ENCODE data around the gene C18orf54.
A peak's percentile ranks its signal among the peaks of the same experiment; 100 is the strongest.
"Not testable (repeated sequence)": the region's sequence is repeated elsewhere in the genome, so short reads cannot be mapped to it uniquely, and the experiment has no call there.

C18orf54 gene

DNA sequence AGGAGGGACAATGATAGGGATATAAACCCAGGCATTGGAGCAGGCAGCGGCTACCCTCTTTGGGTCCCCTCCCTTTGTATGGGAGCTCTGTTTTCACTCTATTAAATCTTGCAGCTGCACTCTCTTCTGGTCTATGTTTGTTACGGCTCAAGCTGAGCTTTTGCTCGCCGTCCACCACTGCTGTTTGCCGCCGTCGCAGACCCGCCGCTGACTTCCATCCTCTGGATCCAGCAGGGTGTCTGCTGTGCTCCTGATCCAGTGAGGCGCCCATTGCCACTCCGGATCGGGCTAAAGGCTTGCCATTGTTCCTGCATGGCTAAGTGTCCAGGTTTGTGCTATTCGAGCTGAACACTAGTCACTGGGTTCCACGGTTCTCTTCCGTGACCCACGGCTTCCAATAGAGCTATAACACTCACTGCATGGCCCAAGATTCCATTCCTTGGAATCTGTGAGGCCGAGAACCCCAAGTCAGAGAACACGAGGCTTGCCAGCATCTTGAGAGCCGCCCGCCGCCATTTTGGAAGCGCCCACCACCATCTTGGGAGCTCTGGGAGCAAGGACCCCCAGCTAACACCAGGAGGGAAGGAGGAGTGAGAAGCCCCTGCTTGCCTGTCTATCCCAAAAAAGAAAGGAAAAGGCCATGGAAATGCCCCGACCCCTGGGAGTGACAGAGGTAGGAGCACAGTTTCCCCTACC is 29.2 kb downstream of the C18orf54 start:
- DNase-seq (ENCODE audit: low read depth in 2 of 2), result not testable (repeated sequence)

- DNase-seq (ENCODE audit: low read depth in 2 of 2), result no peak
Measured at GRCh38 chr18:54387631-54388030, 29.9 kb downstream of the C18orf54 start.

- peak; percentile 73 to 79 for DNase-seq (ENCODE audit: low read depth in 2 of 2)
Measured at GRCh38 chr18:54388203-54389142, 30.8 kb downstream of the C18orf54 start.

GRCh38 chr18:54389143-54389505 is 31.4 kb downstream of the C18orf54 start:
- no peak for DNase-seq (ENCODE audit: low read depth in 2 of 2)

DNA sequence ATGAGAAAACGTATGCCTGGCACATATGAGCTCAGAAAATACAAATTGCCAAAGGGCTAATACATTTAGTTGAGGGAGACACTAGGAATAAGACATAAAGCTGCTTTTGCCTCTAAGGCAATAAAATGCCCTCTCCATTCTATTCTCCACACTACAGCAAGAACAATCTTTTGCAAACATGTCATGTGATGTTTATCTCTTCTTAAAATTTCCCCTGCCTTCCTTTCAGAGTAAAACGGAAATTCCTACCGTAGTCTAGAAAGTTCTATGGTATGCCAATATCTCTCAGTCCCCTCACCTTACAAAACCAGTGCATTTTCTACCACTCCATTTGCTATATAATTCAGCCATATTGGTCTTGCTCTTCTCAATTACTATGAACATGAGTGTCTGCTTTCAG is 33.1 kb downstream of the C18orf54 start:
- no peak for DNase-seq (ENCODE audit: low read depth in 2 of 2)

DNA sequence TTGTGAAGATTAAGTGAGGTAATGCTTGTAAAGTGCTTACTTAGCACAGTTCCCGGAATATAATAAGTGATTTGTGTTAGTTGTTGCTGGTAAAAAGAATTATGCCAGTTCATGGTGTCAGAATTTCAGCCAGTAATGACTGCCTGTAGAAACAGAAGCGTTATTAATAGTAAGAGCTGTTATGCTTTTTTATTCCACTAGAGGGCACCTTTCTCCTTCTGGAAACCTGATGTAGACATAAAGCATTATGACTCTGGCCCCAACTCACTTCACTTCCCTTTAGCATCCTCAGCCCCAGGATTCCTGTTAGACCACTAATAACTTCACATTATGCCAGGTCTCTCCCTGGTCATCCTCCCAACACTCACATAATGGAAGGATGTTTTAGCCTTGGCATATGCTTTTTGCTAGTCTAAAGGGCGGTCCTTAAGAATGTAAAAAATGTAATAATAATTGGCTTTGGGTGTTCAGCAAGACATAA is 34.9 kb downstream of the C18orf54 start:
- DNase-seq (ENCODE audit: low read depth in 2 of 2), result peak; percentile 35 to 38

DNA sequence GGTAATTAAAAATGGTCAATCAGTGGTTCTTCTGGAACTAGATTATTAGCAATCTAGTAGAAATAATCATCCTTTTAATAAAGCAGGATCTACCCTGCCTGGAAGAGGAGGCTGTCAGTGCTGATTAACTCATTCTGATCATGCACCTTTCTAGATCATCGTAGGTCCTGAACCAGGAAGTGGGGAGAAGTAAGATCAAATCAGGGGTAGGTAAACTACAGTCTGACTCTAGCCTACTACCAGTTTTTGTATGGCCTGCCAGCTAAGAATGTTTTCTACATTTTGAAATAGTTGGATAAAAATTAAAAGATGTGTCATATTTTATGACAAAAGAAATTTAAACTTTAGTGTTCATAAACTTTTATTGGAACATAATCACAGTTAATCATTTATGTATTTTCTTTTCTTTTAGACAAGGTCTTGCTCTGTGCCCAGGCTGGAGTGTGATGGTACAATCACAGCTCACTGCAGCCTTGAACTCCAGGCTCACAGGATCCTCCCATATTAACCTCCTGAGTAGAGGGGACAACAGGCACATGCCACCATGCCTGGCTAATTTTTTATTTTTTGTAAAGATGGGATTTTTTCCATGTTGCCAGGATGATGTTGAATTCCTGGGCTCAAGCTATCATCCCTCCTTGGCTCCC is 36.1 kb downstream of the C18orf54 start:
- no peak for DNase-seq (ENCODE audit: low read depth in 2 of 2)

DNA sequence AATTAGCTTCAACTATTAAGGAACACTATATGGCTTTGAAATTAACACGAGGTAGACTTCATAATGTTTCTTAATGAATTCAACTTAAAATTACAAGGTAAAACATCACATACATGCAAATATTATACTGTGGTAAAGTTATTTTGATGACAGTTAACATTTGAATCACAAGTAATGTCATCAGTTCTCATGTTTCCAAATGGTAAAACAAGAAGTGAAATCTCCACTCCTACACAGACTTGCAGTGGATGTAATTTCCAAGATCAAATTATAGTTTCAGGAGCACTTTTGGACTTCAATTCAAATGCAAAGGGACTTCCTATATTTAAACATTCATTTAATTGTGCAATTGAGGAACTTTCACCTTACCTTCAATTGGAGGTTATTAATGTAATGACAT is 39.1 kb downstream of the C18orf54 start:
- no peak for DNase-seq (ENCODE audit: low read depth in 2 of 2)

DNA sequence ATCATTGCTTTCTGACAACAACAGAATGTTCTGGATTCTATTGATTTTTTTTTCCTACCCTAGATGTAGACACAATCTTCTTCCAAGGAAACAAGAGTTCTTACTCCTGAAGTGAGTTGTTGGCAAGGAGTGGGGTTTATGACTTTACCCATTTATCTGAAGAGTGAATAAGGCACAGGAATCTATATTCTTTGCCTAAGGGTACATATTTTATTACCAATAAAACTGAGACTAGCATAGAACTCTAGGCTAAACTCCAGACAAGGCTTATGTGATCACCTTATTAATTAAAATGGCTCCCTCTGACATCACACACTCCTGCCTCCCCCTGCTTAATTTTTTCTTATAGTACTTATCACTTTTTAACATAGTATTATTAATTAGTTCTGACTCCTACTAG is 47.6 kb downstream of the C18orf54 start:
- no peak for DNase-seq (ENCODE audit: low read depth in 2 of 2)

DNA sequence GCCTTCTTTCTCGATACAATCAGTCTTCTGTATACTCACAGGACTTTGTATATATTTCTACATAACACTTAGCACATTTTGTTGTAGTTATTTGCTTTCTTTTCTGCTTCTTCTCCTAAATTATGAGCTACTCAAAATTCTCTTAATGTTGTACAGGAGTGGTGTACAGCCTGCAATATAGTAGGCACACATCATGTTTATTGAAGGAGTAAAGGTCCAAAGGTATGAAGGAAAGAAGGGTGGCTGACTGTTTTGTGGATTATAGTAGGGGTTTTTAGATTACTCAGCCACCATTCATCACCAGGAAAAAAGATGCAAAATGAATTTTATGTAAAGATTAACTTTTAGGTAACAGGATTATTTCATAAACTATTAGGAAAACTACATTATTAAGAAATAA is 54.1 kb downstream of the C18orf54 start:
- DNase-seq (ENCODE audit: low read depth in 2 of 2), result no peak

DNA sequence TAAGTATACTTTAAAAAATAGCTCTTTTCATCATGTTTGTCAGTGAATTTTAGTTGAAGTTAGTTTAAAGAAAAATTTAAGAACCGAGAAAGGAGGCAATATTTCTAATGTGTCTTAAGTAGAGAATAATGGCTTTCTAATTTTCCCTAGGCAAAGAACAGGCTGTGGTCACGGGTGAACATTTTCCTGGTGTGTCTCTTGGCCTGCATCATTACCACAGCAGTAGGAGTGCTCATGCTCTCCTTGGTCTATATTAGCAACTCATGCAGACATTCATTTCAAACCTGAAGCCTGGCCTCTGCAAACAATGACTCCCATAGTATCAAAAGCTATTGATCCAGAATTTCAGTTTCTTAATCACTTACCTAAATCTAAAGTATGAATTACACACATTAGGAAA is 57.4 kb downstream of the C18orf54 start:
- no peak for DNase-seq (ENCODE audit: low read depth in 2 of 2)

DNA sequence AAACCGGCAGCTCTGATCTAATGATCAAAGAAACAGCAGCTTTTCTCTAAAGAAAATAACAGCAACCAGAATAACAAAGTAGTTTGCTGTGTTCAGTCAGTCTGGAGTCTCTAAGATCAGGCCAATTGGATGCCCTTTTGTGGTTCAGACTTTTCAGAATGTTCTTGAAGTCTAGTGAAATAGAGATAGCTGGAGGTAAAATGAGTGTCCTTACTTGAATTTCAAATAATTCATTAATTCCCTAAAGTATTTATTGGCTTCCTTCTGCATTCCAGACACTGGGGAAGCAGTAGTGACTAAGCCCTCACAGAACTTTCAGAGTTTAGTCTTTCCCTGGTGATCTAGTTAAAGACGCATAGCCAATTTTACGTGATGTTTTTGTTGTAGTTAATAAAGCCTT is 58.7 kb downstream of the C18orf54 start:
- DNase-seq (ENCODE audit: low read depth in 2 of 2), result peak; percentile 52 to 53

DNA sequence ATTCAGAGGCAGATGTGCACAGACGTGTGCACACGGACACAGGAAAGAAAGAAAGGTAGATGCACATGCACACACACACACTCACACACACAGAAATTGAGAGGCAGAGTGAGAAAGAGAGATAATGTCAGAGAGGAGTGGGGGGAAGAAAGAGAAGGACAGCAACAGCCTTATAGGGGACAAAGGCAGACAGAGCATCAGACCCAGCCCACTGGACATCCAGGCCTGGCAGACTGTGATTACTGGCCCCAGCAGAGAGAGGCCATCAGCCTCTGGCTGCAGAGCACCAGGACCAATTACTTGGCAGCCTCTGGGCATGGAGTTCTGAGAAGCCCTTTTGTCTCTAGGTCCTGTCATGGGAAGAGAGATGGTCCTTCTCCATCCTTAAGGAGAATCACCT is 66.1 kb downstream of the C18orf54 start:
- DNase-seq (ENCODE audit: low read depth in 2 of 2), result no peak

DNA sequence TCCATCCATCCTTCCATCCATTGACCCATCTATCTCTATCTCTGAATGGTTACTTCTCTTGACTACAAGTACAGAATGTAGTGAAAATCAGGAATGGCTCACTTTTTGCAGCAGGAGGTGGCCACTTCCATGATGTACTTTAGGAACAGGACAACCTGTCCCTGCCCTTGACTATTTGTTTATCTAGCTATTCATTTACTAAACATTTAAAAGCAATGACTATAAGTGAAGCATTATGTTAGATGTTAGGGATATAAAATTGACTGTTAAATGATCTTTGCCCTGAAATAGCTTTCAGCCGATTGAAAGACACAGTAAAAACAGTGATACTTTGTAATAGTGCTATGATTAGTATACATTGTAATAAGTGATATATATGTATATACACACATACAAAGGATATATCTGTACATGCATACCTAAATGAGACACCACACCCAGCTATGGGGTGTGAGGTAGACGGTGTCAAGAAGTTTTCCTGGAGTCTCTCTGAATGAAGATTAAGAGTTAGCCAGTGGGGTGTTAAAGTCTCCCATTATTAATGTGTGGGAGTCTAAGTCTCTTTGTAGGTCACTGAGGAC is 68.5 kb downstream of the C18orf54 start:
- no peak for DNase-seq (ENCODE audit: low read depth in 2 of 2)

Measured in fibroblast of skin of left quadriceps (primary cell).